Breast epithelium (tissue), 3 donors: ENCODE data around the gene TIE1.

Experiments used
- POLR2A ChIP-seq: fragments of 450-650 bp; IDR thresholded peaks from one replicate; pipeline ENCODE4 v1.6.1; 2016; ENCODE audit warnings: antibody characterized with exemption, mild to moderate bottlenecking, moderate library complexity
- TF ChIP-seq, protein P1 (sequence below), 3 donors: fragments of 450-650 bp; IDR thresholded peaks; one replicate each; pipeline ENCODE4 v1.5.1; 2016 to 2017; ENCODE audit warnings: antibody characterized with exemption in 3 of 3, mild to moderate bottlenecking in 3 of 3, moderate library complexity in 3 of 3

DNA sequence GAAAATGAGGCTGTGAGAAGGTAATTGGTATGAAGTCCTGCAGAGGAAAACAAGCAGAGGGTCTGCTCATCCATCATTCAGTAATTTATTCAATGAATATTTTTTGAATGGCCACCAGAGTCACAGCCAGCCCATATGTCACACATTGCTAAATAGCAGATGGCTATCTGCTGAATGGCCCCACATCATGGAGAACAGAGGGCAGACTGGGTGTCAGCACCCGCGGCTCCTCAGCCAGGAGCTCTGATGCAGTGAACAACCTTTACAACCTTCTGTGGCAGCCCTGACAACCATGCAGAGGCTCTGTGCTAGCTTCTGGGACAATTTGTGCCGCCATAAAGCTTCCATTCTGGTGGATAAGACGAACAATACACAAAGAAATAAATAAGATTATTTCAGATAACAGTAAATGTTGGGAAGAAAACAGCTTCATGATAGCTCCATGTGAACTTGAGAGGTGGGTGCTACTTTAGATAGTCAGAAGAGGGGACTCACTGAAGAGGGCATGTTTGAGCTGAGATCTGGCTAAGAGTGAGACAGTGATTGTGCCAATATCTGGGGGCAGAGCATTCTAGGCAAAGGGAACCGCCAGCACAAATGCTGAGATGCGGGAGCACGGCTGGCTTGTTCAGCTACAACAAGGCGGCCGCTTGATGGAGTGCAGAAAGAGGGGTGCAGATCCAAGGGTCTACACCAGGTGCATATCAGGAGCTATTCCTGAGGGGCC is 12.6 kb upstream of the TIE1 start:
- TF ChIP-seq, protein P1, sequence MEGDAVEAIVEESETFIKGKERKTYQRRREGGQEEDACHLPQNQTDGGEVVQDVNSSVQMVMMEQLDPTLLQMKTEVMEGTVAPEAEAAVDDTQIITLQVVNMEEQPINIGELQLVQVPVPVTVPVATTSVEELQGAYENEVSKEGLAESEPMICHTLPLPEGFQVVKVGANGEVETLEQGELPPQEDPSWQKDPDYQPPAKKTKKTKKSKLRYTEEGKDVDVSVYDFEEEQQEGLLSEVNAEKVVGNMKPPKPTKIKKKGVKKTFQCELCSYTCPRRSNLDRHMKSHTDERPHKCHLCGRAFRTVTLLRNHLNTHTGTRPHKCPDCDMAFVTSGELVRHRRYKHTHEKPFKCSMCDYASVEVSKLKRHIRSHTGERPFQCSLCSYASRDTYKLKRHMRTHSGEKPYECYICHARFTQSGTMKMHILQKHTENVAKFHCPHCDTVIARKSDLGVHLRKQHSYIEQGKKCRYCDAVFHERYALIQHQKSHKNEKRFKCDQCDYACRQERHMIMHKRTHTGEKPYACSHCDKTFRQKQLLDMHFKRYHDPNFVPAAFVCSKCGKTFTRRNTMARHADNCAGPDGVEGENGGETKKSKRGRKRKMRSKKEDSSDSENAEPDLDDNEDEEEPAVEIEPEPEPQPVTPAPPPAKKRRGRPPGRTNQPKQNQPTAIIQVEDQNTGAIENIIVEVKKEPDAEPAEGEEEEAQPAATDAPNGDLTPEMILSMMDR (IDR thresholded peaks at IDR 0.05): no peak
- TF ChIP-seq POLR2A: no peak
